Measurements from ENCODE around the gene COL16A1.

Gene COL16A1

GRCh38 chr1:31644560-31645273 lies 59.1 kb downstream of the COL16A1 start, which contains the start of gene PEF1:
Gene PEF1 (minus strand): TSS chr1:31644876. CDS start chr1:31644864, 12 bp downstream.
- DNase-seq = peak; percentile 99

- DNase-seq = no peak
Measured at GRCh38 chr1:31643976-31644559, 59.7 kb downstream of the COL16A1 start.

GRCh38 chr1:31642897-31643296 lies 60.9 kb downstream of the COL16A1 start:
- no peak for DNase-seq

GRCh38 chr1:31642366-31642765 lies 61.5 kb downstream of the COL16A1 start:
- no peak for DNase-seq

GRCh38 chr1:31640964-31641363 lies 62.9 kb downstream of the COL16A1 start:
- DNase-seq = no peak

GRCh38 chr1:31640179-31640578 lies 63.6 kb downstream of the COL16A1 start:
- no peak for DNase-seq

GRCh38 chr1:31639543-31639942 lies 64.3 kb downstream of the COL16A1 start:
- no peak for DNase-seq

- DNase-seq = no peak
Measured at GRCh38 chr1:31637915-31638673, 65.7 kb downstream of the COL16A1 start.

- DNase-seq = peak; percentile 40
Measured at GRCh38 chr1:31633117-31633516, 70.7 kb downstream of the COL16A1 start.

GRCh38 chr1:31632649-31633048 lies 71.2 kb downstream of the COL16A1 start:
- no peak for DNase-seq

GRCh38 chr1:31628931-31629556 lies 74.8 kb downstream of the COL16A1 start:
- DNase-seq = no peak

GRCh38 chr1:31627930-31628559 lies 75.8 kb downstream of the COL16A1 start:
- DNase-seq = no peak

- DNase-seq = no peak
Measured at GRCh38 chr1:31627301-31627929, 76.4 kb downstream of the COL16A1 start.

- no peak for DNase-seq
Measured at GRCh38 chr1:31626223-31627207, 77.3 kb downstream of the COL16A1 start.

GRCh38 chr1:31625561-31626222 lies 78.1 kb downstream of the COL16A1 start:
- DNase-seq = no peak

- DNase-seq = no peak
Measured at GRCh38 chr1:31624731-31625514, 78.9 kb downstream of the COL16A1 start.

GRCh38 chr1:31624309-31624708 lies 79.5 kb downstream of the COL16A1 start:
- peak; percentile 27 for DNase-seq

- no peak for DNase-seq
Measured at GRCh38 chr1:31623365-31623764, 80.5 kb downstream of the COL16A1 start.

GRCh38 chr1:31621847-31622730 lies 81.7 kb downstream of the COL16A1 start:
- DNase-seq = no peak
